Endometrial microvascular endothelial cells (primary cell): ENCODE measurements around the gene FAF2. TPM values are rescaled to one million over a fixed set of nuclear protein-coding genes. Genes with fewer than 3 reads are reported as not detected.

Experiments used
- in situ Hi-C: cut with HindIII; loops from 2 replicates; pipeline ENCODE4 v1.10.0; 2017; ENCODE audit warnings: low sequenced_read_pairs, low pct_unique_long_range_greater_than_20kb; ENCODE audit errors: inconsistent ontology term
- total RNA-seq: library from RNA; depleted of rRNA; stranded (reverse); fragments of >200 nt; gene quantifications from one replicate; pipeline ENCODE4 v1.2.3, GENCODE V29; 2015; ENCODE audit errors: inconsistent ontology term

FAF2 gene
- total RNA-seq, 1 donor from 2014 or later = 33.9 TPM

- in situ Hi-C loops = no loop called here
Observed at GRCh38 chr5:176536132-176536901, 88.1 kb downstream of the FAF2 start.

GRCh38 chr5:176536902-176537553, 88.8 kb downstream of the FAF2 start, which contains the start of gene RNF44:
Gene RNF44, minus strand, starts transcription at chr5:176537402. Its CDS starts 4,930 bp downstream, at chr5:176532472.
- in situ Hi-C loops = no loop called here

- in situ Hi-C loops = no loop called here
Observed at GRCh38 chr5:176537554-176538229, 89.5 kb downstream of the FAF2 start.

- in situ Hi-C loops = no loop called here
Observed at GRCh38 chr5:176538230-176538988, 90.2 kb downstream of the FAF2 start.

- in situ Hi-C loops = no loop called here
Observed at GRCh38 chr5:176538989-176539384, 90.8 kb downstream of the FAF2 start.

GRCh38 chr5:176540476-176540899, 92.3 kb downstream of the FAF2 start:
- in situ Hi-C loops = no loop called here

- in situ Hi-C loops = no loop called here
Observed at GRCh38 chr5:176540956-176541337, 92.8 kb downstream of the FAF2 start.

GRCh38 chr5:176541338-176542134, 93.4 kb downstream of the FAF2 start:
- in situ Hi-C loops = no loop called here

- in situ Hi-C loops = no loop called here
Observed at GRCh38 chr5:176542135-176542595, 94.0 kb downstream of the FAF2 start.

GRCh38 chr5:176542596-176543427, 94.6 kb downstream of the FAF2 start:
- in situ Hi-C loops = no loop called here

- in situ Hi-C loops = no loop called here
Observed at GRCh38 chr5:176543428-176544182, 95.4 kb downstream of the FAF2 start.

- in situ Hi-C loops = no loop called here
Observed at GRCh38 chr5:176545388-176545736, 97.2 kb downstream of the FAF2 start.

GRCh38 chr5:176545737-176546509, 97.7 kb downstream of the FAF2 start:
- in situ Hi-C loops = no loop called here

GRCh38 chr5:176547802-176548201, 99.6 kb downstream of the FAF2 start:
- in situ Hi-C loops = no loop called here

GRCh38 chr5:176548967-176549444, 100.8 kb downstream of the FAF2 start, which contains the start of gene CDHR2:
Gene CDHR2, plus strand, starts transcription at chr5:176549342. Its CDS starts 16,011 bp downstream, at chr5:176565353.
- in situ Hi-C loops = no loop called here

GRCh38 chr5:176549871-176550270, 101.7 kb downstream of the FAF2 start:
- in situ Hi-C loops = no loop called here
